B cell (primary cell): Measurements from ENCODE around the gene MAPRE2. TPM values are rescaled to one million over a fixed set of nuclear protein-coding genes. Genes with fewer than 3 reads are reported as not detected.

ENCODE experiments used
- ATAC-seq: fragments of 200-7000 bp; cut with Tn5 transposase; one replicate; pipeline ENCODE4 v1.10.0; 2021; ENCODE audit warnings: low read depth, mild to moderate bottlenecking, moderate number of reproducible peaks, moderate library complexity
- CTCF ChIA-PET: fragments of 350-600 bp; sonication (Branson Sonifier 250); formaldehyde crosslinking; loops from one replicate; lab custom pipeline; 2021; ENCODE audit warnings: antibody characterized with exemption, inconsistent platforms; lab: Charles Lee
- POLR2A ChIA-PET: fragments of 350-600 bp; sonication (Branson Sonifier 250); formaldehyde crosslinking; loops from one replicate; lab custom pipeline; 2021; ENCODE audit warnings: antibody characterized with exemption; lab: Charles Lee
- DNase-seq: peaks from one replicate; pipeline ENCODE4 v3.0.0; 2013
- H2AFZ ChIP-seq: 2 replicates; pipeline ENCODE4 v1.6.1; 2012; ENCODE audit warnings: mild to moderate bottlenecking, low read depth, low read length; ENCODE audit not compliant: insufficient read depth, poor library complexity, severe bottlenecking
- H3K27ac ChIP-seq, 2 donors: 1 replicate in 1 of 2; 2 replicates in 1 of 2; pipeline ENCODE4 v1.5.1; 2012 to 2013; ENCODE audit warnings: low read length in 2 of 2, mild to moderate bottlenecking in 2 of 2, moderate library complexity in 1 of 2
- H3K27me3 ChIP-seq, 4 experiments: fragments of 200-600 bp in 1 of 4; sonication (generic) in 1 of 4; replicated peaks in 1 of 4; 1 replicate in 2 of 4; 2 replicates in 2 of 4; pipeline versions ENCODE4 v1.6.1 to v1.7.0; 2013 to 2016; ENCODE audit warnings: low read length in 3 of 4, mild to moderate bottlenecking in 2 of 4, mixed read lengths in 1 of 4, moderate library complexity in 1 of 4; ENCODE audit not compliant: insufficient read depth in 4 of 4, control insufficient read depth in 3 of 4; ENCODE audit errors: control extremely low read depth in 1 of 4
- H3K36me3 ChIP-seq, 2 experiments: replicated peaks in 1 of 2; 1 replicate in 1 of 2; 2 replicates in 1 of 2; pipeline versions ENCODE4 v1.6.1 to v1.7.1; 2013; ENCODE audit warnings: low read length in 1 of 2; ENCODE audit not compliant: insufficient read depth in 2 of 2, control insufficient read depth in 1 of 2; ENCODE audit errors: control extremely low read depth in 1 of 2, extremely low read depth in 1 of 2
- H3K4me1 ChIP-seq, 2 donors: fragments of 200-600 bp in 1 of 2; sonication (generic) in 1 of 2; 1 replicate in 1 of 2; 2 replicates in 1 of 2; pipeline versions ENCODE4 v1.5.1 to v1.6.1; 2013 to 2017; ENCODE audit warnings: low read length in 2 of 2; ENCODE audit not compliant: control insufficient read depth in 2 of 2, insufficient read depth in 2 of 2
- H3K4me2 ChIP-seq: replicated peaks from 2 replicates; pipeline ENCODE3; 2012; ENCODE audit warnings: mild to moderate bottlenecking, low read depth, low read length; ENCODE audit not compliant: poor library complexity, severe bottlenecking
- H3K4me3 ChIP-seq, 5 experiments: fragments of 200-600 bp in 1 of 5; sonication (generic) in 1 of 5; 1 replicate in 3 of 5; 2 replicates in 2 of 5; pipeline versions ENCODE4 v1.5.1 to v1.7.0; 2011 to 2016; ENCODE audit warnings: low read length in 4 of 5, mild to moderate bottlenecking in 4 of 5, low read depth in 2 of 5, control low read depth in 1 of 5, moderate library complexity in 1 of 5; ENCODE audit not compliant: insufficient read depth in 1 of 5; ENCODE audit errors: control extremely low read depth in 1 of 5, extremely low read depth in 1 of 5
- H3K79me2 ChIP-seq: fragments of 200-600 bp; sonication (generic); one replicate; pipeline ENCODE4 v1.6.0; 2016; ENCODE audit warnings: low read length; ENCODE audit not compliant: control insufficient read depth, insufficient read depth
- H3K9ac ChIP-seq: fragments of 200-600 bp; sonication (generic); 2 replicates; pipeline ENCODE4 v1.6.1; 2017; ENCODE audit warnings: mild to moderate bottlenecking, low read length, moderate library complexity
- H3K9me3 ChIP-seq, 3 donors: one replicate each; pipeline versions ENCODE4 v1.6.1 to v1.7.1; 2013; ENCODE audit warnings: low read length in 2 of 3; ENCODE audit not compliant: control insufficient read depth in 2 of 3, insufficient read depth in 1 of 3; ENCODE audit errors: control extremely low read depth in 1 of 3
- H4K20me1 ChIP-seq: 2 replicates; pipeline ENCODE4 v1.6.0; 2012; ENCODE audit warnings: mild to moderate bottlenecking, low read length; ENCODE audit not compliant: insufficient read depth, control insufficient read depth, poor library complexity, severe bottlenecking
- H3K27ac Mint-ChIP-seq: one replicate; pipeline ENCODE4 v1.8.0; 2021; ENCODE audit warnings: mixed read lengths
- H3K27me3 Mint-ChIP-seq: one replicate; pipeline ENCODE4 v1.8.0; 2021; ENCODE audit warnings: mixed read lengths
- H3K4me1 Mint-ChIP-seq: one replicate; pipeline ENCODE4 v1.8.0; 2021; ENCODE audit warnings: mixed read lengths
- H3K4me3 Mint-ChIP-seq: one replicate; pipeline ENCODE4 v1.8.0; 2021; ENCODE audit warnings: mixed read lengths
- H3K9me3 Mint-ChIP-seq: one replicate; pipeline ENCODE4 v1.8.0; 2022; ENCODE audit warnings: mixed read lengths; ENCODE audit not compliant: insufficient read depth
- CTCF ChIP-seq: fragments of 200-600 bp; IDR thresholded peaks from one replicate; pipeline ENCODE4 v1.8.0; 2022; ENCODE audit warnings: antibody characterized with exemption, mild to moderate bottlenecking
- EZH2 ChIP-seq: IDR thresholded peaks from 2 replicates; pipeline ENCODE4 v1.6.1; 2012; ENCODE audit warnings: borderline replicate concordance, low read depth, mild to moderate bottlenecking, moderate library complexity, low read length; ENCODE audit not compliant: insufficient read depth, poor library complexity, severe bottlenecking
- WGBS: methylation state at CpG from one replicate; pipeline ENCODE4 v1.1.5; 2013; ENCODE audit warnings: missing lambda C conversion rate; ENCODE audit not compliant: insufficient coverage; 5-methylcytosine and 5-hydroxymethylcytosine counted together
- intact Hi-C: fragments of 100-400 bp; cut with micrococcal nuclease; formaldehyde crosslinking; loops from one replicate; pipeline ENCODE4 v1.10.0; 2022
- polyA plus RNA-seq: library from polyadenylated mRNA; depleted of rRNA; stranded (reverse); fragments of >200 nt; gene quantifications from 2 replicates; pipeline ENCODE4 v1.2.3, GENCODE V29; 2012
- total RNA-seq, 2 donors: library from RNA; stranded (reverse); fragments of 120-200 nt in 1 of 2; gene quantifications; 1 replicate in 1 of 2; 2 replicates in 1 of 2; pipeline versions ENCODE4 v1.2.3 to v1.2.4, GENCODE V29; 2013 to 2022

Gene MAPRE2
- total and polyA plus RNA-seq, 2 donors (not counting 1 experiment from before 2014, with no cell fraction given) = 36.7 to 63.3 TPM

DNA sequence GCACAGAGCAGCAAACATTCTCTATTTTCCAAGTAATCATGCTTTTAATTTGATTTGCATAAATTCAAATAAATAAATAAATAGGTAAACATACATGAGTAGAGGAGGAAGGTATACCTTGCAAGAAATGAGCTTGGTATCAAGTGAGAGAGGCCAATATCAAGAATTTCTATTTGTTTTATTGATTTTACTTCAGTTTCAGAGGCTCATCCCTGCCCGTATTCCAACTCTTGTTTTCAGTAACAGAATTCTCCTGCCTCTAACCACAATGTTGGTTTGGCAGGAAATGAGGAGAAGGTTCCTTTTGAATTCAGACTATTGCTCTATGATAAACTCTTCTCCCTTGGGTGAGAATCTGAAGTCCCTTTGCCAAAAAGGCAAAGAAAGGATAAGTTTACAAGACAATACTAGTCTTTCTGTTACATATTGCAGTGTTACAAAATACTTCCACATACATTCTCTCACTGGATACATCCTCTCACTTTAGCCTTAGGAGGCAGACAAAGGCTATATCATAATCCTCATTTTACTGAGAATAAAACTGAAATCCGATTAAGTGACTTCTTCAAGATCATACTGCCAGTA lies 131.3 kb downstream of the MAPRE2 start:
- ChIA-PET CTCF (interaction anchor here (0.9 to 1.7 kb wide), 5 partner anchors 10 to 147 kb away, joined by 3 read pairs; no protein-coding TSS in a partner anchor), POLR2A (no interaction called here)
- no peaks in the 10 kb centered on the region for H4K20me1 ChIP-seq
- H3K27me3 ChIP-seq = no peaks in the 10 kb centered on the region
- H3K4me3 ChIP-seq = no peak overlapping the region
- DNase-seq (no peak), ATAC-seq (no peak)
- peaks cover 14 to 23% of the 10 kb centered on the region in 2 donors for H3K4me1 ChIP-seq
- no peak overlapping the region for H3K9ac ChIP-seq
- WGBS = no CpG with 5 or more reads among the region's 2 CpGs
- no peak overlapping the region for H3K4me2 ChIP-seq
- intact Hi-C loops = loop anchor here (10.0 kb wide), 2 partner anchors 62 to 802 kb away; partner anchors contain the start of gene RMP24
- H2AFZ ChIP-seq = no peak overlapping the region
- TF ChIP-seq EZH2 = no peak
- TF ChIP-seq CTCF = no peak
- no peak overlapping the region for H3K27ac ChIP-seq
- H3K36me3 ChIP-seq = no peaks in the 10 kb centered on the region
- Mint-ChIP-seq H3K9me3 (peaks cover 3% of the 10 kb centered on the region), H3K27me3 (no peaks in the 10 kb centered on the region), H3K4me1 (peaks cover 23% of the 10 kb centered on the region), H3K4me3 (no peak overlapping the region), H3K27ac (no peak overlapping the region)
- no peaks in the 10 kb centered on the region for H3K79me2 ChIP-seq
- H3K9me3 ChIP-seq = peaks cover 0 to 1% (median 0%) of the 10 kb centered on the region in 3 donors

DNA sequence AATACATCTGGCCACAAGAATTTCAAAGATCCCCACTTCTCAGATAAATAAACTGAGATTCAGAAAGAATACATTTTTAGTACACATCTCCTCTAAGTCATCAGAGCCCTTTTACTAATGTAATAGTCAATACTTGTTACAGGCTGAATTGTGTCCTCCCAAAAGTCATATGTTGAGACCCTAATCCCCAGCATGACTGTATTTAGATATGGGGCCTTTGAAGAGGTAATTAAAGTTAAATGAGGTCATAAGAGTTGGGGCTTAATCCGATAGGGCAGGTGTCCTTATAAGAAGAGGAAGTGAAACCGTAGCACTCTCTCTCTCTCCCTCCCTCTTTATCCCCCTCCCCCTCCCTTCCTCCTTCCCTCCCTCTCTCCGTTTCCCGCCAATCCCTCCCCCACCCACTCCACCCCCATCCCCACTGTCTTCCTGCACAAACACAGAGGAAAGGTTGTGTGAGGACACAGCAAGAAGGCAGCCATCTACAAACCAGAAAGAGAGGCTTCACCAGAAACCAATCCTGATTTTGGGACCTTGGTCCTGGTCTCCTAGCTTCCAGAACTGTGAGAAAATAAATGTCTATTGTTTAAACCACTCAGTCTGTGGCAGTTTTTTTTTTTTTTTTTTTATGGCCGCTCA lies 133.0 kb downstream of the MAPRE2 start:
- no peaks in the 10 kb centered on the region for H3K79me2 ChIP-seq
- H3K27me3 ChIP-seq = no peaks in the 10 kb centered on the region
- TF ChIP-seq CTCF (no peak), EZH2 (no peak)
- H3K27ac ChIP-seq = peak overlapping the region; percentile 37 to 69
- Mint-ChIP-seq H3K9me3 (peaks cover 3% of the 10 kb centered on the region), H3K4me3 (peak overlapping the region; percentile 59), H3K27ac (peak overlapping the region; percentile 77), H3K4me1 (peaks cover 23% of the 10 kb centered on the region), H3K27me3 (no peaks in the 10 kb centered on the region)
- H3K36me3 ChIP-seq = no peaks in the 10 kb centered on the region
- H3K4me3 ChIP-seq = no peak overlapping the region
- WGBS = no CpG with 5 or more reads among the region's 5 CpGs
- peak; percentile 98 for ATAC-seq
- peak; percentile 78 for DNase-seq
- H3K4me2 ChIP-seq = peak overlapping the region; percentile 53
- H3K4me1 ChIP-seq = peaks cover 14 to 23% of the 10 kb centered on the region in 2 donors
- CTCF ChIA-PET = interaction anchor here (0.8 kb wide), 1 partner anchor 146 kb away, joined by 4 read pairs; no protein-coding TSS in a partner anchor
- intact Hi-C loops = loop anchor here (2.0 to 10.0 kb wide), 3 partner anchors 15 to 801 kb away; partner anchors contain the start of gene RMP24
- no peaks in the 10 kb centered on the region for H4K20me1 ChIP-seq
- H3K9ac ChIP-seq = no peak overlapping the region
- H2AFZ ChIP-seq = peak overlapping the region; percentile 24
- H3K9me3 ChIP-seq = peaks cover 0 to 1% (median 0%) of the 10 kb centered on the region in 3 donors
- POLR2A ChIA-PET = interaction anchor here (0.6 kb wide), 1 partner anchor 66 kb away, joined by 6 read pairs; no protein-coding TSS in a partner anchor
